ENCODE results near the gene SNX19. TPM values are rescaled to one million over a fixed set of nuclear protein-coding genes. Genes with fewer than 3 reads are reported as not detected.

The SNX19 gene
- total RNA-seq, 4 donors from 2014 or later = 37.9 to 88.2 (median 72.0) TPM

DNA sequence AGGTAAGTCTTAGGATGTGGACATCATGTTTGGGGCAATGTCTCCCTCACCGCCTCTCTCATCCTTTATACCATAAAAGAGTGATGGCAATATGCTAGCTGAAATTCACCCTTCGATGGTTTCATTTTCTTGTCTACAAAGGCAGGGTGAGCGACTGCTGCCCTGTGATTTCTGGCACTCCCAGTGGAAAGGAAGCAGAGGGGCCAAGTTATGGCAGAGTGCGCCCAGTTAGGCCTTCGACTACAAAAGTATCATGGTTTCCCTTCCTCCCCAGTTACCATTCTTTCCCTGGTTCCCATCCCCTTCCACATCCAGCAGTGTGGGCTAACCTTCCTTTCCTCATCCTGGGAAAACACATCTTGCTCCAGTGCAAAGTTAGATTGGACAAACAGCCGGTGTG is 43.8 kb downstream of the SNX19 start:
- H3K4me1 ChIP-seq = peaks cover 35 to 44% of the 10 kb centered on the region in 2 donors
- peaks cover 0 to 23% of the 10 kb centered on the region in 2 donors for H3K36me3 ChIP-seq
- ATAC-seq (peak; percentile 15 to 35), DNase-seq (no peak)
- H3K27ac ChIP-seq = peak overlapping the region; percentile 78 to 82 (median 78)
- H3K27me3 ChIP-seq = no peaks in the 10 kb centered on the region
- in situ Hi-C loops (cut with MboI; ENCODE audit: low sequenced_read_pairs in 4 of 4) (loop anchor here in 1 of 4 donors (25.0 kb wide), 1 partner anchor 660 kb away; no protein-coding TSS in a partner anchor), intact Hi-C loops (cut with DNase I; ENCODE audit: low total_unique reads) (no loop called here)
- TF ChIP-seq, protein P1, sequence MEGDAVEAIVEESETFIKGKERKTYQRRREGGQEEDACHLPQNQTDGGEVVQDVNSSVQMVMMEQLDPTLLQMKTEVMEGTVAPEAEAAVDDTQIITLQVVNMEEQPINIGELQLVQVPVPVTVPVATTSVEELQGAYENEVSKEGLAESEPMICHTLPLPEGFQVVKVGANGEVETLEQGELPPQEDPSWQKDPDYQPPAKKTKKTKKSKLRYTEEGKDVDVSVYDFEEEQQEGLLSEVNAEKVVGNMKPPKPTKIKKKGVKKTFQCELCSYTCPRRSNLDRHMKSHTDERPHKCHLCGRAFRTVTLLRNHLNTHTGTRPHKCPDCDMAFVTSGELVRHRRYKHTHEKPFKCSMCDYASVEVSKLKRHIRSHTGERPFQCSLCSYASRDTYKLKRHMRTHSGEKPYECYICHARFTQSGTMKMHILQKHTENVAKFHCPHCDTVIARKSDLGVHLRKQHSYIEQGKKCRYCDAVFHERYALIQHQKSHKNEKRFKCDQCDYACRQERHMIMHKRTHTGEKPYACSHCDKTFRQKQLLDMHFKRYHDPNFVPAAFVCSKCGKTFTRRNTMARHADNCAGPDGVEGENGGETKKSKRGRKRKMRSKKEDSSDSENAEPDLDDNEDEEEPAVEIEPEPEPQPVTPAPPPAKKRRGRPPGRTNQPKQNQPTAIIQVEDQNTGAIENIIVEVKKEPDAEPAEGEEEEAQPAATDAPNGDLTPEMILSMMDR (IDR thresholded peaks at IDR 0.05 in 4 of 5, conservative IDR thresholded peaks at IDR 0.05 in 1 of 5) = no peak
- no peak for TF ChIP-seq POLR2A (IDR thresholded peaks at IDR 0.05)
- H3K4me3 ChIP-seq = no peak overlapping the region
- no peaks in the 10 kb centered on the region for H3K9me3 ChIP-seq

GRCh38 chr11:130872102-130872501 is 44.2 kb downstream of the SNX19 start:
- peak; percentile 22 to 59 for DNase-seq
- no peaks in the 10 kb centered on the region for H3K9me3 ChIP-seq

DNA sequence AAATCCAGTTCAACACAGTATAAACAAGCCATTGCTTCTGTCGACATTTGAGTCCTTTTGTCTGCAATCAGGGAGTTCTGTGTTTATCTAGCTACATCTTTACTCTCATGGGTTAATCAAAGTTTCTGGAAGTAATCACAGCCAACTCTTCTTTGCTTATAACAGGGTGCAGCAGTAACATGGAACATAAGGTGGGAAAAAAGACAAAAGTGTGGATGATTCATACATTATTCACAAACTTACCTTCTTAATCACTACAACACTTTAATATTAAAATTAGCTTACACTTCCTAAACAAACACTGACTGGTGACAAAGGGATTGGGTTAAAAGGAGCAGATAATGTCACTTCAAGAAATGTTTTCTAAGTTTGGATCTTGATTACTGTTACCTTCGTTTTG is 44.7 kb downstream of the SNX19 start:
- Histone ChIP-seq H3K9me3 (no peaks in the 10 kb centered on the region), H3K27me3 (no peaks in the 10 kb centered on the region), H3K36me3 (peaks cover 0 to 14% of the 10 kb centered on the region in 2 donors), H3K4me3 (no peak overlapping the region), H3K4me1 (peaks cover 40 to 46% of the 10 kb centered on the region in 2 donors), H3K27ac (peak overlapping the region; percentile 78 to 82 (median 78))
- TF ChIP-seq POLR2A (IDR thresholded peaks at IDR 0.05) = no peak
- TF ChIP-seq, protein P1 (IDR thresholded peaks at IDR 0.05 in 4 of 5, conservative IDR thresholded peaks at IDR 0.05 in 1 of 5) = no peak
- ATAC-seq = no peak
- in situ Hi-C loops (cut with MboI; ENCODE audit: low sequenced_read_pairs in 4 of 4) (loop anchor here in 1 of 4 donors (25.0 kb wide), 1 partner anchor 659 kb away; no protein-coding TSS in a partner anchor), intact Hi-C loops (cut with DNase I; ENCODE audit: low total_unique reads) (no loop called here)
- no peak for DNase-seq

More at GRCh38 chr11:130872102-130872501, 44.2 kb downstream of the SNX19 start:
- intact Hi-C loops (cut with DNase I; ENCODE audit: low total_unique reads) = no loop called here
- Histone ChIP-seq H3K27me3 (no peaks in the 10 kb centered on the region), H3K4me3 (no peak overlapping the region), H3K27ac (peak overlapping the region; percentile 78 to 82 (median 78)), H3K4me1 (peaks cover 35 to 46% of the 10 kb centered on the region in 2 donors), H3K36me3 (peaks cover 0 to 18% of the 10 kb centered on the region in 2 donors)
- no peak for TF ChIP-seq POLR2A (IDR thresholded peaks at IDR 0.05)
- TF ChIP-seq, protein P1 (IDR thresholded peaks at IDR 0.05 in 4 of 5, conservative IDR thresholded peaks at IDR 0.05 in 1 of 5) = no peak
- in situ Hi-C loops (cut with MboI; ENCODE audit: low sequenced_read_pairs in 4 of 4) = loop anchor here in 1 of 4 donors (25.0 kb wide), 1 partner anchor 660 kb away; no protein-coding TSS in a partner anchor
- ATAC-seq = peak; percentile 78 to 86

DNA sequence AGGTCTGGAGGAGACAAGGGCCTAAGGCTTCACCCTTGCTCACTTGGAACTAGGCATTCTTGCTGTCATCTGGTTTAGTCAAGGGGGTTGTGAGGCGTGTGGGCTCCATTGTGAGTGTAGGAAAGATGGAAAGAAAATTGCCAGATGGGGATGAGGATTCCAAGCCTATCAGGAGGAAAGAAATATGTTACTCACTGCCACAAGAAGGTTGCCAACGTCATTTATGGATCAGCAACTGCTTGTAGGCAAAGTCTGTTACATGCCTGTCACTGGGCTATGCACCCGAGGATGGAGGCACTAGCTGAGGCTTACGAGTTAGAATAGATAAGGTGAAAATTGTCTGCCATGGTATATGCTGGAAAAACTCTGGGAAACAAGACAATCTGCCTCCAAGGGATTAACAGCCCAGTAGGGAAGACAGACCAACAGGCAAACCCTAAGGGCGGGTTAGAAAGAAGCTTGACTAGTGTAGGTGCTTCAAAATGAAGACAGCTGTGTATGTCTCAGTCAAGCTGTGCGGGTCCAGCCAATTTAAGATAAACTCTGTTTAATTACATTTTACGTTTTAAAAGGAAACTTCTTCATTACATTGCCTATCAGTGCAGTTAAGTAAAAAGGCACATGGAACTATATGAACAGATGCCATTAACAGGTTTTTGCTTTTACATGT is 47.4 kb downstream of the SNX19 start:
- ATAC-seq (no peak), DNase-seq (no peak)
- H3K36me3 ChIP-seq = no peaks in the 10 kb centered on the region
- no peak overlapping the region for H3K27ac ChIP-seq
- in situ Hi-C loops (cut with MboI; ENCODE audit: low sequenced_read_pairs in 4 of 4) = loop anchor here in 3 of 4 donors (10.0 to 25.0 kb wide), 2 partner anchors 434 to 657 kb away; no protein-coding TSS in a partner anchor
- no peaks in the 10 kb centered on the region for H3K27me3 ChIP-seq
- intact Hi-C loops (cut with DNase I; ENCODE audit: low total_unique reads) = loop anchor here (5.0 kb wide), 1 partner anchor 502 kb away; no protein-coding TSS in a partner anchor
- TF ChIP-seq, protein P1 (IDR thresholded peaks at IDR 0.05 in 4 of 5, conservative IDR thresholded peaks at IDR 0.05 in 1 of 5) = no peak
- TF ChIP-seq POLR2A (IDR thresholded peaks at IDR 0.05) = no peak
- no peaks in the 10 kb centered on the region for H3K9me3 ChIP-seq
- H3K4me1 ChIP-seq = peaks cover 56 to 70% of the 10 kb centered on the region in 2 donors
- H3K4me3 ChIP-seq = no peak overlapping the region

Measured in gastrocnemius medialis (tissue), 4 donors.